KMS-11 (cell line): ENCODE data around the gene MARCHF10.

Source experiments
- H2AFZ ChIP-seq: fragments of 200-600 bp; sonication (generic); 2 replicates; pipeline ENCODE4 v1.6.1; 2016; ENCODE audit warnings: antibody characterized with exemption, mixed run types, low read depth
- H3K27ac ChIP-seq: fragments of 200-600 bp; sonication (generic); 2 replicates; pipeline ENCODE4 v1.6.1; 2016; ENCODE audit warnings: mild to moderate bottlenecking, mixed run types
- H3K27me3 ChIP-seq: fragments of 200-600 bp; sonication (generic); 2 replicates; pipeline ENCODE4 v1.6.1; 2017; ENCODE audit warnings: mild to moderate bottlenecking, low read depth, mixed run types, moderate library complexity; ENCODE audit not compliant: insufficient read depth
- H3K36me3 ChIP-seq: fragments of 200-600 bp; sonication (generic); 2 replicates; pipeline ENCODE4 v1.6.1; 2017; ENCODE audit warnings: mild to moderate bottlenecking, mixed run types; ENCODE audit not compliant: insufficient read depth
- H3K4me1 ChIP-seq: fragments of 200-600 bp; sonication (generic); 2 replicates; pipeline ENCODE4 v1.6.1; 2016; ENCODE audit warnings: mild to moderate bottlenecking, low read depth, mixed run types; ENCODE audit not compliant: poor library complexity, severe bottlenecking
- H3K4me2 ChIP-seq: fragments of 200-600 bp; sonication (generic); 2 replicates; pipeline ENCODE4 v1.7.0; 2016; ENCODE audit warnings: mild to moderate bottlenecking, mixed run types
- H3K4me3 ChIP-seq: fragments of 200-600 bp; sonication (generic); IDR thresholded peaks from 2 replicates; pipeline ENCODE4 v1.6.1; 2017; ENCODE audit warnings: low read depth, low read length, mixed read lengths; ENCODE audit not compliant: insufficient read depth
- H3K79me2 ChIP-seq: fragments of 200-600 bp; sonication (generic); 2 replicates; pipeline ENCODE4 v1.6.1; 2016; ENCODE audit warnings: low read depth, mixed run types; ENCODE audit not compliant: insufficient read depth
- H3K9ac ChIP-seq: fragments of 200-600 bp; sonication (generic); 2 replicates; pipeline ENCODE4 v1.6.1; 2016; ENCODE audit warnings: mild to moderate bottlenecking, mixed run types
- H4K20me1 ChIP-seq: fragments of 200-600 bp; sonication (generic); 2 replicates; pipeline ENCODE4 v1.6.1; 2016; ENCODE audit warnings: mild to moderate bottlenecking, mixed run types; ENCODE audit not compliant: insufficient read depth
- CTCF ChIP-seq: fragments of 200-600 bp; sonication (generic); conservative IDR thresholded peaks from 2 replicates; pipeline ENCODE4 v1.6.1; 2017; ENCODE audit warnings: low read depth, mild to moderate bottlenecking, antibody characterized with exemption, low read length, moderate library complexity, mixed read lengths

MARCHF10 gene

GRCh38 chr17:62793919-62794665 lies 14.0 kb downstream of the MARCHF10 start:
- Histone ChIP-seq H3K36me3 (no peaks in the 10 kb centered on the region), H3K9ac (no peak overlapping the region), H2AFZ (no peak overlapping the region), H3K4me3 (no peak overlapping the region), H3K4me2 (no peak overlapping the region), H3K4me1 (no peaks in the 10 kb centered on the region), H3K27me3 (no peaks in the 10 kb centered on the region), H3K27ac (no peak overlapping the region), H4K20me1 (no peaks in the 10 kb centered on the region), H3K79me2 (no peaks in the 10 kb centered on the region)
- no peak for TF ChIP-seq CTCF

GRCh38 chr17:62792447-62792800 lies 15.7 kb downstream of the MARCHF10 start:
- no peak overlapping the region for H3K4me2 ChIP-seq
- H3K27ac ChIP-seq = no peak overlapping the region
- H3K4me3 ChIP-seq = no peak overlapping the region
- H3K4me1 ChIP-seq = no peaks in the 10 kb centered on the region
- no peaks in the 10 kb centered on the region for H3K79me2 ChIP-seq
- H2AFZ ChIP-seq = no peak overlapping the region
- no peak for TF ChIP-seq CTCF
- H3K27me3 ChIP-seq = no peaks in the 10 kb centered on the region
- H4K20me1 ChIP-seq = no peaks in the 10 kb centered on the region
- no peaks in the 10 kb centered on the region for H3K36me3 ChIP-seq
- no peak overlapping the region for H3K9ac ChIP-seq

GRCh38 chr17:62791767-62792446 lies 16.2 kb downstream of the MARCHF10 start:
- no peak overlapping the region for H3K4me3 ChIP-seq
- no peak overlapping the region for H3K27ac ChIP-seq
- no peaks in the 10 kb centered on the region for H3K79me2 ChIP-seq
- H4K20me1 ChIP-seq = no peaks in the 10 kb centered on the region
- no peak for TF ChIP-seq CTCF
- H3K4me1 ChIP-seq = no peaks in the 10 kb centered on the region
- H2AFZ ChIP-seq = no peak overlapping the region
- H3K9ac ChIP-seq = no peak overlapping the region
- no peaks in the 10 kb centered on the region for H3K36me3 ChIP-seq
- no peak overlapping the region for H3K4me2 ChIP-seq
- no peaks in the 10 kb centered on the region for H3K27me3 ChIP-seq

GRCh38 chr17:62791235-62791734 lies 16.8 kb downstream of the MARCHF10 start:
- H3K4me2 ChIP-seq = no peak overlapping the region
- no peak overlapping the region for H2AFZ ChIP-seq
- H3K9ac ChIP-seq = no peak overlapping the region

More at GRCh38 chr17:62791235-62791734, 16.8 kb downstream of the MARCHF10 start:
- TF ChIP-seq CTCF = no peak
- H3K79me2 ChIP-seq = no peaks in the 10 kb centered on the region
- no peak overlapping the region for H3K4me3 ChIP-seq
- no peaks in the 10 kb centered on the region for H4K20me1 ChIP-seq
- H3K4me1 ChIP-seq = no peaks in the 10 kb centered on the region
- H3K27ac ChIP-seq = no peak overlapping the region
- no peaks in the 10 kb centered on the region for H3K36me3 ChIP-seq
- no peaks in the 10 kb centered on the region for H3K27me3 ChIP-seq
